ENCODE data around the gene CEP170B. TPM values are rescaled to one million over a fixed set of nuclear protein-coding genes. Genes with fewer than 3 reads are reported as not detected.
"Not testable (repeated sequence)": the region's sequence is repeated elsewhere in the genome, so short reads cannot be mapped to it uniquely, and the experiment has no call there.

The CEP170B gene
- polyA plus RNA-seq, 2 of the 4 experiments (the other 2 are of a cell fraction) = 4.5 to 13.5 TPM

- no peak for DNase-seq (ENCODE audit: low read depth in 1 of 2, low spot score in 1 of 2)
- no peak for FAIRE-seq
- ATAC-seq = no peak
- H3K4me3 ChIP-seq = no peak overlapping the region
- no peak overlapping the region for H3K27ac ChIP-seq
- TF ChIP-seq CBX8 (IDR thresholded peaks at IDR 0.05) (no peak), CEBPB (IDR thresholded peaks at IDR 0.05) (no peak), E2F6 (IDR thresholded peaks at IDR 0.05; ENCODE audit: borderline replicate concordance, low read depth) (no peak), ZC3H11A (IDR thresholded peaks at IDR 0.05) (no peak), MAZ (IDR thresholded peaks at IDR 0.05; ENCODE audit: borderline replicate concordance, low read depth, low read length) (no peak), EHF (CRISPR knock-in tag; IDR thresholded peaks at IDR 0.05) (no peak), NR3C1 (IDR thresholded peaks at IDR 0.05) (no peak), ZSCAN20 (CRISPR knock-in tag; IDR thresholded peaks at IDR 0.05) (no peak), CBX2 (IDR thresholded peaks at IDR 0.05; ENCODE audit: borderline replicate concordance, low read depth) (no peak), EHMT2 (IDR thresholded peaks at IDR 0.05; ENCODE audit: low read depth) (no peak), ZNF302 (CRISPR knock-in tag; IDR thresholded peaks at IDR 0.05) (no peak), HMGXB4 (CRISPR knock-in tag; IDR thresholded peaks at IDR 0.05; ENCODE audit: borderline replicate concordance) (no peak), FOSL2 (IDR thresholded peaks at IDR 0.05) (no peak), FOSL2 (CRISPR knock-in tag; IDR thresholded peaks at IDR 0.05) (no peak), POLR2AphosphoS2 (conservative IDR thresholded peaks at IDR 0.05; ENCODE audit: low read length) (no peak), KDM5A (IDR thresholded peaks at IDR 0.05) (no peak), EP300 (IDR thresholded peaks at IDR 0.05) (no peak), HOXB5 (CRISPR knock-in tag; IDR thresholded peaks at IDR 0.05) (no peak)
- H3K4me2 ChIP-seq = no peak overlapping the region
- H3K9me3 ChIP-seq = peaks cover 26% of the 10 kb centered on the region
- H3K4me1 ChIP-seq = no peaks in the 10 kb centered on the region
- ChIA-PET POLR2A (no interaction called here), CTCF (no interaction called here)
- WGBS (ENCODE audit: missing lambda C conversion rate) = 73% methylated on average over 7 of the region's 7 CpGs
These were observed 48.4 kb downstream of the CEP170B start for GRCh38 chr14:104913435-104913834.

GRCh38 chr14:104917116-104917515, 52.0 kb downstream of the CEP170B start:
- Histone ChIP-seq H3K9me3 (peaks cover 9% of the 10 kb centered on the region), H3K4me2 (no peak overlapping the region), H3K27ac (no peak overlapping the region), H3K4me3 (no peak overlapping the region), H3K4me1 (no peaks in the 10 kb centered on the region)
- ATAC-seq = no peak
- POLR2A ChIA-PET = no interaction called here
- 74% methylated on average over 9 of the region's 9 CpGs for WGBS (ENCODE audit: missing lambda C conversion rate)
- DNase-seq (ENCODE audit: low read depth in 1 of 2, low spot score in 1 of 2) = no peak
- TF ChIP-seq JUNB (IDR thresholded peaks at IDR 0.05) (no peak), TFCP2L1 (CRISPR knock-in tag; IDR thresholded peaks at IDR 0.05) (no peak)
- FAIRE-seq = no peak
- CTCF ChIA-PET = interaction anchor here (1.0 to 3.5 kb wide), 5 partner anchors 21 to 144 kb away, joined by 3 to 17 read pairs (median 3); no protein-coding TSS in a partner anchor

- ChIA-PET POLR2A (no interaction called here), CTCF (interaction anchor here (0.9 to 3.5 kb wide), 2 partner anchors 12 to 22 kb away, joined by 3 to 17 read pairs; no protein-coding TSS in a partner anchor)
- TF ChIP-seq NR3C1 (IDR thresholded peaks at IDR 0.05) = no peak
These were observed 52.9 kb downstream of the CEP170B start for GRCh38 chr14:104917993-104918392.

GRCh38 chr14:104919152-104919992, 54.3 kb downstream of the CEP170B start:
- H3K9me3 ChIP-seq; POLR2A ChIA-PET; H3K27ac ChIP-seq; ATAC-seq; DNase-seq (ENCODE audit: low read depth in 1 of 2, low spot score in 1 of 2); H3K4me3 ChIP-seq; H3K4me1 ChIP-seq; FAIRE-seq; H3K4me2 ChIP-seq: not testable (repeated sequence)
- CTCF ChIA-PET = interaction anchor here (0.9 kb wide), 1 partner anchor 10 kb away, joined by 3 read pairs; no protein-coding TSS in a partner anchor
- WGBS (ENCODE audit: missing lambda C conversion rate) = 65% methylated on average over 12 of the region's 12 CpGs

More at GRCh38 chr14:104917993-104918392, 52.9 kb downstream of the CEP170B start:
- no peak for ATAC-seq
- Histone ChIP-seq H3K9me3 (peaks cover under 1% of the 10 kb centered on the region; the same call in 1 of the 3 replicates), H3K27ac (no peak overlapping the region), H3K4me2 (no peak overlapping the region), H3K4me3 (no peak overlapping the region), H3K4me1 (no peaks in the 10 kb centered on the region)
- 56% methylated on average over 4 of the region's 4 CpGs for WGBS (ENCODE audit: missing lambda C conversion rate)
- DNase-seq (ENCODE audit: low read depth in 1 of 2, low spot score in 1 of 2) = no peak
- no peak for FAIRE-seq
